ENCODE data around the gene CNKSR3.

DNA sequence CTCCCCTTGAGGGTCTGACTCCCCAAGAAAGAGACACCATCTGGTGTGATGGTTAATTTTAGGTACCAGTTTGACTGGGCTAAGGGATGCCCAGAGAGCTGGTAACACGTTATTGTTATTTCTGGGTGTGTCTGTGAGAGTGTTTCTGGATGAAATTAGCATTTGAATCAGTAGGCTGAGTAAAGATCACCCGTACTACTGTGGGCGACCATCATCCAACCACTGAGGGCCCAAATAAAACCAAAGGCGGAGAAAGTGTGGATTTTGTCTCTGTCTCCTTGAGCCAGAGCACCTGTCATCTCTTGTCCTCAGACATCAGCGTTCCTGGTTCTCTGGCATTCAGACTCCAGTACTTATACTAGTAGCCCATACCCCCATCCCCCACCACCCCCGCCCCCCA lies 7.9 kb upstream of the CNKSR3 start:
- TF ChIP-seq RARB (CRISPR knock-in tag; IDR thresholded peaks at IDR 0.05) (no peak), ZNF565 (CRISPR knock-in tag; conservative IDR thresholded peaks at IDR 0.05; ENCODE audit: low read depth) (no peak), PPARA (CRISPR knock-in tag; IDR thresholded peaks at IDR 0.05; ENCODE audit: borderline replicate concordance) (no peak), ZC3H10 (CRISPR knock-in tag; IDR thresholded peaks at IDR 0.05) (no peak)
- TF ChIP-seq, protein P1, sequence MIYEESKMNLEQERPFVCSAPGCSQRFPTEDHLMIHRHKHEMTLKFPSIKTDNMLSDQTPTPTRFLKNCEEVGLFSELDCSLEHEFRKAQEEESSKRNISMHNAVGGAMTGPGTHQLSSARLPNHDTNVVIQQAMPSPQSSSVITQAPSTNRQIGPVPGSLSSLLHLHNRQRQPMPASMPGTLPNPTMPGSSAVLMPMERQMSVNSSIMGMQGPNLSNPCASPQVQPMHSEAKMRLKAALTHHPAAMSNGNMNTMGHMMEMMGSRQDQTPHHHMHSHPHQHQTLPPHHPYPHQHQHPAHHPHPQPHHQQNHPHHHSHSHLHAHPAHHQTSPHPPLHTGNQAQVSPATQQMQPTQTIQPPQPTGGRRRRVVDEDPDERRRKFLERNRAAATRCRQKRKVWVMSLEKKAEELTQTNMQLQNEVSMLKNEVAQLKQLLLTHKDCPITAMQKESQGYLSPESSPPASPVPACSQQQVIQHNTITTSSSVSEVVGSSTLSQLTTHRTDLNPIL (CRISPR knock-in tag; IDR thresholded peaks at IDR 0.05; ENCODE audit: low read depth) = no peak

Measured in SK-N-SH treated with all-trans-retinoic acid at 6 μM for 48 hours (cell line).